Stimulated activated CD4-positive, alpha-beta T cell treated with anti-CD3 and anti-CD28 coated beads, Interleukin-2, amount 100 ng/mL, for 48 hours (primary cell): ENCODE results near the gene SULF2.

Experiments
- DNase-seq, 2 donors: peaks; one replicate each; pipeline ENCODE4 v3.0.0-alpha.2; 2020

Gene SULF2

DNA sequence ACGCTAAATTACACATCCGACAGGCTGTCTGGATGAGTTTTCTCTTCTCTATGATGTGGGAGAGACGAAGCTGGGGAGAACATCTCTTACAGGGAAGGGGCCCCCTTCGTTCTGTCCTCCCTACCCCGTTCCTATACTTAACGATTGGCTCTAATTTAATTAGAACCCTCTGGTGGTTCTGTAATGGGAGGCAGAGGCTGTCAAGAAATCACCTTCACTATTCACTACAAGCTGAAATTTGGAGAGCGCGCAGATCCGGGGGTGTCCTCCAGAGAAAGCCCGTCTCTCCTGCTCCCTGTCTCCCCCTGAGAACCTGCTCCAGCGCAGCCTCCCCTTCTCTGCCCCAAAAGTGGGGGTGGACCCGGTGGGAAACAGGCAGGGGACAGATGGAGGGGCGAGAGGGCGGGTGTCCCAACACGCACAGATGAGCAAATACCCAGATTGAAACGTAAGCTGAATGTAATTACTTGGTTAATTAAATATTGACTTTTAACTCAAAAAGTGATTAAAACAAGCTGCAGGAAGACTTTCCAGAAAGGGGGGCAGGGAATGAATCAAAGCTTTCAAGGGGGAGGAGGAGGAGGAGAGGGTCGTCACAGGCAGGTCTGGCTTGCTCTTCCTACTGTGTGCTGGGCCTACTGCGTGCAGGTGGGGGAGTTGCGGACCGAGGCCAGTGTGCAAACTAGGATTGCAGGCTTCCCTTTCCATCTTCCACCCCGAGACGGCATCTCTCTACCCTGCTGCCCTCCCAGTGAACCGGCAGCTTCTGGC is 1.3 kb downstream of the SULF2 start:
- DNase-seq = no peak

- no peak for DNase-seq
Measured at GRCh38 chr20:47782920-47783552, 2.2 kb downstream of the SULF2 start.

GRCh38 chr20:47782076-47782475 is 3.2 kb downstream of the SULF2 start:
- DNase-seq = no peak

DNA sequence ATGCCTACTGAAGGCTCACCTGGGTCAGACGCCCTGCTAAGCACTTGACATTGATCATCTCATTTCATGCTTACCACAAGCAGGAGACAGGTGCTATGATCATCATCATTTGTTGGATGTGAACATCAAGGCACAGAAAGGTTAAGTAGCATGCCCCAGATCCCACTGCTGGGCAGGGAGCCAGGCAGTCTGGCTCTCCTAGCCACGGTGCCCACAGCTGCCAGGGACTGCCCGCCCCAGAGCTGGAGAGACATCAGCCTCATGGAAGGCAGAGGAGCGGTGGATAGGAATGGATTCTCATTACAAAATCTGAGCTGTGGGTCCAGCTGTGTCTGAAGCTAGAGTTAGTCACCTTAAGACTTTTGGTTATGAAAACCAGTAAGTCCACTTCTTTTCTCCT is 3.6 kb downstream of the SULF2 start:
- no peak for DNase-seq

DNA sequence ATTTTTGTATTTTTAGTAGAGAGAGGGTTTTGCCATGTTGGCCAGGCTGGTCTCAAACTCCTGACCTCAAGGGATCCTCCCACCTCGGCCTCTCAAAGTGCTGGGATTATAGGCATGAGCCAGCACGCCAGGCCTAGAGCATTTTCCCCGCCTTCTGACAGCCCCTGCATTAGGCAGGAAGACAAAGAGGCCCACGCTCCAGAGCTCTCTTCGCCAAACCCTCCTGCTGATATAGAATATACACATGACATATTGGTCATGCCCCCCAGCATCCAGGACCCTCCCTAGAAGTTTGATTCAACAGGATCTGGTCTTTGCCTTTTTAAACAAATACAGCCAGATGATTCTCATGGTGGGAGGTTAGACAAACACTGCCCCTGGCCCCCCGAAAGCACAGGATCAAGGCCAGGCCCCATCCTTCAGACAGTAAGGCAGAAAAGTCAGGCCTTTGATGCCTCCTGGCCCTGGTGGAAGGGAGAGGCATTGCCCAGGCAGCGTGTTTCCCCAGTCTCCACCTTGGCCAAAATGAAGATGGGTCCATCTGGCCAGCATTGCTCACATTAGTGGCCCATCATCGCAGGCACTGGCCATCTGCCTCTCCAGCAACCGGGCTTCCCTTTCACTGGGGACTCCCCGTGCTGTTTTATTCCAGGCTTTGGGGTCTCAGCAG is 4.4 kb downstream of the SULF2 start:
- DNase-seq = no peak

- no peak for DNase-seq
Measured at GRCh38 chr20:47778398-47779354, 6.6 kb downstream of the SULF2 start.

- no peak for DNase-seq
Measured at GRCh38 chr20:47777220-47777619, 8.1 kb downstream of the SULF2 start.

DNA sequence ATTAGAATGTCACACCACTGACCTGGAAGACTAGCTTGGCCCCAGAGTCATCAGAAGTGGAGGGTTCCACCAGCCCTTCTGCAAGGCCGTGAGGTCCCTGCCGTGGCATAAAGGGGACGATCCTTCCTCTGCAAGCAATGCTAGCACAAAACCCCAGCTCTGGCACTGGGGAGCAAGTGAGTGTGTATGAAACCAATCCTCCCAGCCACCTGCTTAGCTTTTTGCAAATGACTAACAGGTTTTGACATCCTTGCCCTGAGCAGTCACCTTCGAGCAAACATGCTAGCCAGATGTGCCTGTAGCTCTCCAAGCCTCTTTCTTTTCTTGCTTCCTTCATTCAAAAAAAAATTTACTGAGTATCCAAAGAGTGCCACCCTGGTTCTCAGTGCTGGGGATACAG is 8.6 kb downstream of the SULF2 start:
- no peak for DNase-seq

DNA sequence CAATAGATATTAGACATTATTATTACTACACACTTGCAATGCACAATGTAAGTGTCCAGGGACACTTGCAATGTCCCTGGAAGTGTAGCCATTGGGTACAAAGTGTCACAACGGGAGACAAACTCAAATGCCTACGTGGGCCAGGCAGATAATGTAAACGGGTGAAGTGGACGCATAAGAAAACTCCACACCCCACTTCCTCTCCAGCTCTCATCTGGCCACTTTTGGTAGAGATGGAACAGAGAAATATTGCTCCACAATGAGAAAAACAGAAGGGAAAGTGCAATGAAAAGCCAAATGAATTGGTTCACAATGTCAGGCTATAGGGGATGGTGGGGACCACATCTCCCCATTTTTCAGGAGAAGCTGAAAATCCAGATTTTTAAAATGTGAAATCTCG is 9.4 kb downstream of the SULF2 start:
- DNase-seq = no peak

DNA sequence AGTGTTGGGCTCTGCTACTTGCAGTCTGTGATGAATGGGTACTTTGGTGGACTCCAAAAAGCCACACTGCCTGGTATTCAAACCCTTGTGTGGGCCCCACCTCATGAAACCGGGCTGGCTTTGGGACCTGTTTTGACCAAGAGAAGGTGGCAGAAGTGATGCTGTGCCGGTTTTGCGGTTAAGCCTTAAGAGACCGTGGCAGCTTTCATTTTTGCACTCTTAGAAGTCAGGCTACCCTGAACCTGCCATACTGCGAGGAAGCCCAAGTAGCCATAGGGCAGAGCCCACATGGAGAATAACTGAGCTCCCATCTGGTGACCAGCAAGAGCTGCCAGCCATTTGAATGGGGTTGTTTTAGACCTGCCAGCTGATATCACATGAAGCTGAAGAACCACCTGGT is 10.2 kb downstream of the SULF2 start:
- DNase-seq = no peak

DNA sequence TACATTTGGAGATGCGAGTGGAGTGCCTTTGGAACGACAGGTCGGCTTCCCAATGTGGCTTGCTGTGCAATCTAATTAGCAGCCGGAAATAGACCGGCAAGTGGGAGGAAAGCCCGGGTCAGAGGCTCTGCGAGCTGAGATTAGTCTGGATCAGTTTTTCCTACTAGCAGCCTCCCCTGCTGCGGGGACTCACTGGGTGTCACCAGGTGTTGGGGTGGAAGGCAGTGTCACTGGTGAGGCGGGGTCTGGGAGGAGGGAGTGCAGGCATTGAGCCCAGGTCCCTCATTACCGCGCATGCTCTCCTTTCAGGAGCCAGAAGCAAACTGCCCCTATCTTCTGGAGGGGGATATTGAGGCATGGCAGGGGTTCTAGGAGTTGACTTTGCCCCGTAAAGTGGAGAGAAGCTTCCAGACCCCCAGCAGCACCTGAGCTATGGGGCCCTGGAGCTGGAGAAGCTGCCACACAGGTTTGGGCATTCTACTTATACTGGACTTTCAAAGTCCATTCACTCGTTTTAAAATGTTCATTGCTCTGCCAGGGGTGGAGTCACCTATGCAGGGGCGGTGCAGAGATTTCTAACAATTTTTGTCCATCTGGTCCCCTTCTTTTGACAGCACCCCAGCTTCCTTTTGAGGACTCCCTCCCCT is 11.0 kb downstream of the SULF2 start:
- DNase-seq = no peak

- no peak for DNase-seq
Measured at GRCh38 chr20:47773371-47773786, 11.9 kb downstream of the SULF2 start.

DNA sequence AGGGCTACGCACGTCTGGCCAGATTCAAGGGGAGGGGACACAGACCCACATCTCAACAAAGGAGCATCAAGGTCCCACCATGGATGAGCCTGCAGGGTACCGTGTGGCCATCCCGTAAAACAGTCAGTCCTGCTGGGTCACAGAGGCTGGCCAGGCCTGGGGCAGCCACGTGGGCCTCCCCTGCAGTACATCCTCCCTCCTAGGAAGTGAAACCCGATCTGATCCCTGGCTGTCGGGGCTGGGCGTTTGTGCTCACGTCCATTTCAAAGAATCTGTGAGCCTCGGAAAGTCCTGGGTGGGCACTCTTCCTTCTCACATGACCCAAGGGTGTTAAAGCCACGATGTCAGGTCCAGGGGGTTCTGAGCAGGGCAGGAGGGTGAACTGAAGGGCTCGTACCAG is 14.3 kb downstream of the SULF2 start:
- DNase-seq = no peak

GRCh38 chr20:47768016-47768824 is 17.1 kb downstream of the SULF2 start:
- no peak for DNase-seq

- DNase-seq = no peak
Measured at GRCh38 chr20:47765691-47766594, 19.3 kb downstream of the SULF2 start.

DNA sequence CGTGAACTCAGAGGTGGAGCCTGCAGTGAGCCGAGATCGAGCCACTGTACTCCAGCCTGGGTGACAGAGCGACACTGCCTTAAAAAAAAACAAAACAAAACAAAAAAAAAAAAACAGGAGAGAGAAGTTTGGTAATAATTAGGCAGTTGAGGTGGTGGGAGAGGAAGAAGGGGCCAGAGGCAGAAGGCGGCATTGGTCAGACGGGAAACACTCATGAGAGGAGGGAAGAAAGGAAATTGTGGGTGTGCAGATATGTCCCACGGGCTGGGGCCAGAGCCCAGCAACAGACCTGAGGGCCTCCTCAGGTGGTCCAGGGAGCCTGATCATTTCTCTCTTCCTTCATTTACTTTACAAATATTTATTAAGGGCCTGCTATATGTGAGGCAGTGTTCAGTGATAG is 20.0 kb downstream of the SULF2 start:
- no peak for DNase-seq

GRCh38 chr20:47764154-47764733 is 21.0 kb downstream of the SULF2 start:
- DNase-seq = no peak

DNA sequence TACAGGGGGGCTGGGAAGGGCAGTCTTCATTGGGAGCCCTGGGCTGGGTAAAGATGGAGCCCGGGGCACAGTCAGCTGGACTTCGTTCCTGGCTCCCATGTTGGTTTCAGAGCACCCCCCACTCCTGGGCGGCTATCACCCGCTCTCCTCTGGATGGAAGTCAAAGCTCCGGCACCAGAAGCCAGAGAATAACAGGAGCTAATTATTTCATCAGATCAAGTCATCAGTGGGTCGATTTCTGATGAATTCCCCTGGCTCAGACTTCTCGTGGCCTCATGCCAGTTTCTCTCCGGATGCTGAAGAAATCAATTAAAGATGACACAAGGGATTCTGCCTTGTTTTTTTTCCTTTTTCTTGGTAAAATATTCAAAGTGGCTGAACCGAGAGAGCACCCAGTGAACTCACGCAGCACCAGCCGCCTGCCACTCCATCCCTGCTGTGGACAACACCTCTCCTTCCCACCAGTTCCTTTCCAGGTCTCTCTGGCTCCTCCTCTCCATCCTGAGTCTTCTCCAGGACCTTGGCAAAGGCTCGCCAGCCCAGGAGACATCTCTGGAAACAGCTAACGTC is 22.5 kb downstream of the SULF2 start:
- no peak for DNase-seq

DNA sequence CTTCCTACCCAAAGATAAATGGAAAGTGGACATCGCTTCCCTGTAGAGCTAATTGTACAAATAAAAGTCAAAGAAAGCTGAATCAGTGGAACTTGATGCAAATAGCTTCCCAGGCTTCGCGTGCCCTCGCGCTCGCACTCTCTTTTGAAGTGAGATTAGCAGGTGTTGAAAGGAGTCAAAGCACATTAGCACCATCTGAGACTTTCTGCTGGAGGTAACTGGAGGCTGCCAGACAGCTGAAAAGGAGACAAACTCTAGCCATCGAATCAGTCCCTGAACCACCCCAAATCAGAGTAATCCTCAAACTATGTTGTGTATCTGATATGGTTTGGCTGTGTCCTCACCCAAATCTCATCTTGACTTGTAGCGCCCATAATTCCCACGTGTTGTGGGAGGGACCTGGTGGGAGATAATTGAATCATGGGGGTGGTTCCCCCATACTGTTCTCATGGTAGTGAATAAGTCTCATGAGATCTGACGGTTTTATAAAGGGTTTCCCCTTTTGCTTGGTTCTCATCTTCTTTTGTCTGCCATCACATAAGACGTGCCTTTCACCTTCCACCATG is 23.7 kb downstream of the SULF2 start:
- no peak for DNase-seq
